SH-SY5Y (cell line): ENCODE results near the gene SQOR.

Source experiments
- GATA2 ChIP-seq: IDR thresholded peaks from 2 replicates; pipeline ENCODE4 v1.6.1; 2011; ENCODE audit warnings: mild to moderate bottlenecking, low read depth, low read length
- GATA3 ChIP-seq: IDR thresholded peaks from 2 replicates; pipeline ENCODE4 v1.6.1; 2011; ENCODE audit warnings: low read depth, mild to moderate bottlenecking, low read length, moderate library complexity

GRCh38 chr15:45587863-45588170 lies 47.0 kb upstream of the SQOR start:
- no peak for TF ChIP-seq GATA3
- TF ChIP-seq GATA2: no peak
